Panc1 (cell line): ENCODE results near the gene RNF222.

ENCODE experiments used
- CTCF ChIP-seq: fragments of 450-650 bp; IDR thresholded peaks from 2 replicates; pipeline ENCODE4 v1.5.1; 2017; ENCODE audit warnings: mild to moderate bottlenecking
- POLR2AphosphoS5 ChIP-seq: IDR thresholded peaks from 2 replicates; pipeline ENCODE4 v1.6.1; 2012; ENCODE audit warnings: mild to moderate bottlenecking, low read depth, low read length, moderate library complexity
- SIN3A ChIP-seq: IDR thresholded peaks from 2 replicates; pipeline ENCODE4 v1.6.1; 2012; ENCODE audit warnings: low read depth, mild to moderate bottlenecking, low read length, moderate library complexity, borderline replicate concordance; ENCODE audit not compliant: insufficient read depth
- TF ChIP-seq, protein P1 (sequence below), 2 experiments: IDR thresholded peaks; 2 replicates each; pipeline ENCODE4 v1.6.1; 2011 to 2012; ENCODE audit warnings: low read depth in 2 of 2, control low read depth in 1 of 2, low read length in 1 of 2, mild to moderate bottlenecking in 1 of 2, moderate library complexity in 1 of 2; ENCODE audit not compliant: insufficient read depth in 1 of 2

DNA sequence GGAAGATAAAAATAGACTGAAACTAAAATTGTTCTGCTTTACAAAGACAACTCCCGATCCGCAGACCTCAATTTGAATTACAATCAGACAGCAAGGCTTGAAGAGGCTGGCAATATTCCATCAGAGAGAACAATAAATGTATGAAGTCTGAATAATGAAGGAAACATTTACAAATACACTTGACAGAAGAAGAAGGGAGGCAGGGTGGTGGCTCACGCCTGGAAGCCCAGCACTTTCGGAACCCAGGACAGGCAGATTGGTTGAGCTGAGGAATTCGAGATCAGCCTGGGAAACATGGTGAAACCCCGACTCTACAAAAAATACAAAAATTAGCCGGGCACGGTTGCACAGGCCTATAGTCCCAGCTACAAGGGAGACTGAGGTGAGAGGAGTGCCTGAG, 43.4 kb downstream of the RNF222 start:
- TF ChIP-seq CTCF (no peak), SIN3A (no peak), POLR2AphosphoS5 (no peak)
- TF ChIP-seq, protein P1, sequence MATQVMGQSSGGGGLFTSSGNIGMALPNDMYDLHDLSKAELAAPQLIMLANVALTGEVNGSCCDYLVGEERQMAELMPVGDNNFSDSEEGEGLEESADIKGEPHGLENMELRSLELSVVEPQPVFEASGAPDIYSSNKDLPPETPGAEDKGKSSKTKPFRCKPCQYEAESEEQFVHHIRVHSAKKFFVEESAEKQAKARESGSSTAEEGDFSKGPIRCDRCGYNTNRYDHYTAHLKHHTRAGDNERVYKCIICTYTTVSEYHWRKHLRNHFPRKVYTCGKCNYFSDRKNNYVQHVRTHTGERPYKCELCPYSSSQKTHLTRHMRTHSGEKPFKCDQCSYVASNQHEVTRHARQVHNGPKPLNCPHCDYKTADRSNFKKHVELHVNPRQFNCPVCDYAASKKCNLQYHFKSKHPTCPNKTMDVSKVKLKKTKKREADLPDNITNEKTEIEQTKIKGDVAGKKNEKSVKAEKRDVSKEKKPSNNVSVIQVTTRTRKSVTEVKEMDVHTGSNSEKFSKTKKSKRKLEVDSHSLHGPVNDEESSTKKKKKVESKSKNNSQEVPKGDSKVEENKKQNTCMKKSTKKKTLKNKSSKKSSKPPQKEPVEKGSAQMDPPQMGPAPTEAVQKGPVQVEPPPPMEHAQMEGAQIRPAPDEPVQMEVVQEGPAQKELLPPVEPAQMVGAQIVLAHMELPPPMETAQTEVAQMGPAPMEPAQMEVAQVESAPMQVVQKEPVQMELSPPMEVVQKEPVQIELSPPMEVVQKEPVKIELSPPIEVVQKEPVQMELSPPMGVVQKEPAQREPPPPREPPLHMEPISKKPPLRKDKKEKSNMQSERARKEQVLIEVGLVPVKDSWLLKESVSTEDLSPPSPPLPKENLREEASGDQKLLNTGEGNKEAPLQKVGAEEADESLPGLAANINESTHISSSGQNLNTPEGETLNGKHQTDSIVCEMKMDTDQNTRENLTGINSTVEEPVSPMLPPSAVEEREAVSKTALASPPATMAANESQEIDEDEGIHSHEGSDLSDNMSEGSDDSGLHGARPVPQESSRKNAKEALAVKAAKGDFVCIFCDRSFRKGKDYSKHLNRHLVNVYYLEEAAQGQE (IDR thresholded peaks at IDR 0.05; ENCODE audit: insufficient read depth in 1 of 2, low read depth in 2 of 2, low read length in 1 of 2) = no peak
